Smooth muscle cell (in vitro differentiated cells): ENCODE data around the gene IL4I1. TPM values are rescaled to one million over a fixed set of nuclear protein-coding genes. Genes with fewer than 3 reads are reported as not detected.

Experiments used
- DNase-seq: peaks from one replicate; lab custom pipeline; 2025; ENCODE audit not compliant: unreplicated experiment; lab: John Stamatoyannopoulos, UW
- H2AFZ ChIP-seq: fragments of 200-600 bp; sonication (generic); 2 replicates; pipeline ENCODE4 v1.6.0; 2016; ENCODE audit warnings: antibody characterized with exemption, low read depth, mild to moderate bottlenecking
- H3F3A ChIP-seq: fragments of 200-600 bp; sonication (generic); 2 replicates; pipeline ENCODE4 v1.6.0; 2017; ENCODE audit warnings: antibody characterized with exemption, low read depth
- H3K27ac ChIP-seq: fragments of 200-600 bp; sonication (generic); 2 replicates; pipeline ENCODE4 v1.5.1; 2016; ENCODE audit warnings: low read depth, mild to moderate bottlenecking
- H3K27me3 ChIP-seq: fragments of 200-600 bp; sonication (generic); 2 replicates; pipeline ENCODE4 v1.6.1; 2016; ENCODE audit warnings: low read depth, mild to moderate bottlenecking
- H3K36me3 ChIP-seq: fragments of 200-600 bp; sonication (generic); 2 replicates; pipeline ENCODE4 v1.5.1; 2016; ENCODE audit warnings: low read depth
- H3K4me1 ChIP-seq: fragments of 200-600 bp; sonication (generic); 2 replicates; pipeline ENCODE4 v1.5.1; 2016; ENCODE audit warnings: low read depth
- H3K4me2 ChIP-seq: fragments of 200-600 bp; sonication (generic); 2 replicates; pipeline ENCODE4 v1.6.0; 2016; ENCODE audit warnings: mild to moderate bottlenecking
- H3K4me3 ChIP-seq: fragments of 200-600 bp; sonication (generic); 2 replicates; pipeline ENCODE4 v1.5.1; 2016; ENCODE audit warnings: mild to moderate bottlenecking
- H3K79me2 ChIP-seq: fragments of 200-600 bp; sonication (generic); 2 replicates; pipeline ENCODE4 v1.6.0; 2016; ENCODE audit warnings: low read depth, mild to moderate bottlenecking
- H3K9ac ChIP-seq: fragments of 200-600 bp; sonication (generic); 2 replicates; pipeline ENCODE4 v1.6.0; 2016; ENCODE audit warnings: low read depth
- H3K9me3 ChIP-seq: fragments of 200-600 bp; sonication (generic); replicated peaks from 2 replicates; pipeline ENCODE4 v1.5.1; 2016; ENCODE audit warnings: low read depth
- H4K20me1 ChIP-seq: fragments of 200-600 bp; sonication (generic); 2 replicates; pipeline ENCODE4 v1.6.0; 2016; ENCODE audit warnings: low read depth
- CTCF ChIP-seq: fragments of 200-600 bp; sonication (generic); IDR thresholded peaks from 2 replicates; pipeline ENCODE4 v1.5.1; 2017; ENCODE audit warnings: borderline replicate concordance, mild to moderate bottlenecking, antibody characterized with exemption; ENCODE audit not compliant: insufficient read depth, poor library complexity, severe bottlenecking
- WGBS: methylation state at CpG from one replicate; pipeline ENCODE4 v1.1.7; 2016; ENCODE audit warnings: low lambda C conversion rate; 5-methylcytosine and 5-hydroxymethylcytosine counted together
- polyA plus RNA-seq: library from polyadenylated mRNA; unstranded; fragments of >200 nt; fragmentation: Nextera tagmentation; extraction: Ambion mirVana; gene quantifications from 2 replicates; pipeline ENCODE4 v1.2.1, GENCODE V29; 2016
- total RNA-seq: library from RNA; depleted of rRNA; stranded (reverse); fragments of >200 nt; gene quantifications from 2 replicates; pipeline ENCODE4 v1.2.3, GENCODE V29; 2014

IL4I1 gene
- total and polyA plus RNA-seq, 2 experiments from 2014 or later: 1.3 TPM; not detected in 1

- TF ChIP-seq CTCF: no peak
- peak overlapping the region; percentile 52 for H3K4me3 ChIP-seq
- peaks cover 6% of the 10 kb centered on the region for H4K20me1 ChIP-seq
- 4% methylated on average over 55 of the region's 67 CpGs for WGBS
- H3K4me2 ChIP-seq: peak overlapping the region; percentile 81
- peaks cover 15% of the 10 kb centered on the region for H3K4me1 ChIP-seq
- H3K27me3 ChIP-seq: no peaks in the 10 kb centered on the region
- no peaks in the 10 kb centered on the region for H3K36me3 ChIP-seq
- H3K9me3 ChIP-seq: no peaks in the 10 kb centered on the region
- peak overlapping the region; percentile 66 for H3K9ac ChIP-seq
- peak overlapping the region; percentile 94 for H3K27ac ChIP-seq
- DNase-seq: peak; percentile 84
- peaks cover 4% of the 10 kb centered on the region for H3F3A ChIP-seq
- peaks cover 26% of the 10 kb centered on the region for H3K79me2 ChIP-seq
- no peak overlapping the region for H2AFZ ChIP-seq
Measured at GRCh38 chr19:49869484-49870308, 27.0 kb downstream of the IL4I1 start.

- H3K9ac ChIP-seq: peak overlapping the region; percentile 63
- DNase-seq: no peak
- H3K4me1 ChIP-seq: peaks cover 15% of the 10 kb centered on the region
- peaks cover 6% of the 10 kb centered on the region for H4K20me1 ChIP-seq
- no peak for TF ChIP-seq CTCF
- WGBS: 17% methylated on average over 12 of the region's 15 CpGs
- no peaks in the 10 kb centered on the region for H3K36me3 ChIP-seq
- H3K79me2 ChIP-seq: peaks cover 26% of the 10 kb centered on the region
- H3K4me3 ChIP-seq: peak overlapping the region; percentile 49
- H3F3A ChIP-seq: peaks cover 4% of the 10 kb centered on the region
- no peaks in the 10 kb centered on the region for H3K27me3 ChIP-seq
- no peak overlapping the region for H2AFZ ChIP-seq
- H3K4me2 ChIP-seq: peak overlapping the region; percentile 82
- no peaks in the 10 kb centered on the region for H3K9me3 ChIP-seq
- H3K27ac ChIP-seq: peak overlapping the region; percentile 94
Measured at GRCh38 chr19:49869009-49869483, 27.6 kb downstream of the IL4I1 start.

- peak within 1 kb of the TSS; percentile 96 for H3K4me2 ChIP-seq
- peak within 1 kb of the TSS; percentile 80 for H2AFZ ChIP-seq
- H3K79me2 ChIP-seq: peaks cover 31% of the 10 kb centered on the region
- peak within 1 kb of the TSS; percentile 94 for H3K27ac ChIP-seq
- H3F3A ChIP-seq: peaks cover 4% of the 10 kb centered on the region
- DNase-seq: peak; percentile 85
- no peaks in the 10 kb centered on the region for H3K9me3 ChIP-seq
- no peak for TF ChIP-seq CTCF
- peak within 1 kb of the TSS; percentile 90 for H3K4me3 ChIP-seq
- peak within 1 kb of the TSS; percentile 88 for H3K9ac ChIP-seq
- H4K20me1 ChIP-seq: peaks cover 6% of the 10 kb centered on the region
- H3K4me1 ChIP-seq: peaks cover 15% of the 10 kb centered on the region
- H3K36me3 ChIP-seq: no peaks in the 10 kb centered on the region
- H3K27me3 ChIP-seq: no peaks in the 10 kb centered on the region
- 1% methylated on average over 63 of the region's 65 CpGs for WGBS
Measured at GRCh38 chr19:49866933-49867782, 29.5 kb downstream of the IL4I1 start, which contains the start of gene PNKP. TSS of gene PNKP (minus strand) at chr19:49867576. CDS start at chr19:49867204, 372 bp downstream.
